ENCODE measurements around the gene KRTAP25-1. TPM values are rescaled to one million over a fixed set of nuclear protein-coding genes. Genes with fewer than 3 reads are reported as not detected.

Gene KRTAP25-1
- total RNA-seq, 1 experiment from 2014 or later, result not detected

GRCh38 chr21:30338717-30339116 lies 49.4 kb upstream of the KRTAP25-1 start:
- no peak overlapping the region for H3K14ac ChIP-seq (ENCODE audit: insufficient read depth, low read length)
- H3K4me1 Mint-ChIP-seq, result no peaks in the 10 kb centered on the region
- H3K4me2 ChIP-seq (ENCODE audit: insufficient read depth, insufficient read length, low read length), result no peak overlapping the region
- no peak overlapping the region for H2BK120ac ChIP-seq (ENCODE audit: low read depth, low read length, poor library complexity, severe bottlenecking)
- WGBS (ENCODE audit: extremely low coverage, insufficient read length, low lambda C conversion rate), result no CpG with 5 or more reads among the region's 4 CpGs
- no peaks in the 10 kb centered on the region for H3K4me1 ChIP-seq (ENCODE audit: insufficient read depth, low read length)
- no peak overlapping the region for H2BK15ac ChIP-seq (ENCODE audit: low read depth, low read length)
- H3K27me3 ChIP-seq (ENCODE audit: insufficient read depth, low read length), result no peaks in the 10 kb centered on the region; the same call in 1 of the 2 replicates
- no peak overlapping the region for H4K91ac ChIP-seq (ENCODE audit: insufficient read length, low read depth, low read length)
- no peaks in the 10 kb centered on the region for H3K9me3 ChIP-seq (ENCODE audit: control insufficient read depth, low read depth, low read length)
- no peaks in the 10 kb centered on the region for H3K36me3 Mint-ChIP-seq (ENCODE audit: insufficient read depth in 1 of 3, low read depth in 3 of 3)
- H2AK5ac ChIP-seq (ENCODE audit: insufficient read length, low read length), result no peak overlapping the region
- no peak overlapping the region for H3K27ac ChIP-seq (ENCODE audit: insufficient read length, low read depth, low read length)
- H3K4me3 Mint-ChIP-seq, result no peak overlapping the region
- TF ChIP-seq, protein P1, sequence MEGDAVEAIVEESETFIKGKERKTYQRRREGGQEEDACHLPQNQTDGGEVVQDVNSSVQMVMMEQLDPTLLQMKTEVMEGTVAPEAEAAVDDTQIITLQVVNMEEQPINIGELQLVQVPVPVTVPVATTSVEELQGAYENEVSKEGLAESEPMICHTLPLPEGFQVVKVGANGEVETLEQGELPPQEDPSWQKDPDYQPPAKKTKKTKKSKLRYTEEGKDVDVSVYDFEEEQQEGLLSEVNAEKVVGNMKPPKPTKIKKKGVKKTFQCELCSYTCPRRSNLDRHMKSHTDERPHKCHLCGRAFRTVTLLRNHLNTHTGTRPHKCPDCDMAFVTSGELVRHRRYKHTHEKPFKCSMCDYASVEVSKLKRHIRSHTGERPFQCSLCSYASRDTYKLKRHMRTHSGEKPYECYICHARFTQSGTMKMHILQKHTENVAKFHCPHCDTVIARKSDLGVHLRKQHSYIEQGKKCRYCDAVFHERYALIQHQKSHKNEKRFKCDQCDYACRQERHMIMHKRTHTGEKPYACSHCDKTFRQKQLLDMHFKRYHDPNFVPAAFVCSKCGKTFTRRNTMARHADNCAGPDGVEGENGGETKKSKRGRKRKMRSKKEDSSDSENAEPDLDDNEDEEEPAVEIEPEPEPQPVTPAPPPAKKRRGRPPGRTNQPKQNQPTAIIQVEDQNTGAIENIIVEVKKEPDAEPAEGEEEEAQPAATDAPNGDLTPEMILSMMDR (conservative IDR thresholded peaks at IDR 0.05), result no peak
- no peak overlapping the region for H3K56ac ChIP-seq (ENCODE audit: insufficient read length, low read depth, low read length)
- H3K9me3 Mint-ChIP-seq, result no peaks in the 10 kb centered on the region
- H3K18ac ChIP-seq (ENCODE audit: insufficient read length, low read depth, low read length), result no peak overlapping the region
- H4K8ac ChIP-seq (replicated peaks; ENCODE audit: insufficient read length, low read depth, low read length), result no peak overlapping the region
- no peak overlapping the region for H2BK5ac ChIP-seq (ENCODE audit: insufficient read length, low read length)
- H3K23me2 ChIP-seq (ENCODE audit: insufficient read length, low read depth, low read length, poor library complexity, severe bottlenecking), result no peaks in the 10 kb centered on the region
- H3K4ac ChIP-seq (ENCODE audit: low read depth, low read length), result no peak overlapping the region
- H3K79me1 ChIP-seq (ENCODE audit: insufficient read depth, low read depth, low read length, poor library complexity, severe bottlenecking), result no peaks in the 10 kb centered on the region
- no peak overlapping the region for H3K23ac ChIP-seq (ENCODE audit: insufficient read length, low read depth, low read length)
- DNase-seq, result no peak
- H2AFZ ChIP-seq (ENCODE audit: low read length), result no peak overlapping the region
- no peaks in the 10 kb centered on the region; the same call in 1 of the 2 replicates for H3K79me2 ChIP-seq (ENCODE audit: insufficient read depth, low read length)
- H3K27ac Mint-ChIP-seq, result no peak overlapping the region
- no peaks in the 10 kb centered on the region for H3K27me3 Mint-ChIP-seq (ENCODE audit: low read depth)
- no peak overlapping the region for H2BK20ac ChIP-seq (ENCODE audit: low read depth, low read length, poor library complexity, severe bottlenecking)
- H4K5ac ChIP-seq (ENCODE audit: insufficient read length, low read depth, low read length), result no peak overlapping the region
- no peak overlapping the region for H3T11ph ChIP-seq (ENCODE audit: low read length)
- H2BK12ac ChIP-seq (ENCODE audit: insufficient read length, low read depth, low read length), result no peak overlapping the region
- H4K20me1 ChIP-seq (ENCODE audit: control insufficient read depth, insufficient read depth, insufficient read length), result no peaks in the 10 kb centered on the region
- H3K9ac ChIP-seq (ENCODE audit: extremely low read depth, insufficient read length, low read length), result no peak overlapping the region

Data from H9 (cell line).